GM21619 (cell line): ENCODE measurements around the gene TAF3.

Experiments
- ATAC-seq: cut with Tn5 transposase; IDR thresholded peaks from one replicate; pipeline ENCODE4 v1.9.1; 2021; ENCODE audit not compliant: unreplicated experiment

The TAF3 gene

DNA sequence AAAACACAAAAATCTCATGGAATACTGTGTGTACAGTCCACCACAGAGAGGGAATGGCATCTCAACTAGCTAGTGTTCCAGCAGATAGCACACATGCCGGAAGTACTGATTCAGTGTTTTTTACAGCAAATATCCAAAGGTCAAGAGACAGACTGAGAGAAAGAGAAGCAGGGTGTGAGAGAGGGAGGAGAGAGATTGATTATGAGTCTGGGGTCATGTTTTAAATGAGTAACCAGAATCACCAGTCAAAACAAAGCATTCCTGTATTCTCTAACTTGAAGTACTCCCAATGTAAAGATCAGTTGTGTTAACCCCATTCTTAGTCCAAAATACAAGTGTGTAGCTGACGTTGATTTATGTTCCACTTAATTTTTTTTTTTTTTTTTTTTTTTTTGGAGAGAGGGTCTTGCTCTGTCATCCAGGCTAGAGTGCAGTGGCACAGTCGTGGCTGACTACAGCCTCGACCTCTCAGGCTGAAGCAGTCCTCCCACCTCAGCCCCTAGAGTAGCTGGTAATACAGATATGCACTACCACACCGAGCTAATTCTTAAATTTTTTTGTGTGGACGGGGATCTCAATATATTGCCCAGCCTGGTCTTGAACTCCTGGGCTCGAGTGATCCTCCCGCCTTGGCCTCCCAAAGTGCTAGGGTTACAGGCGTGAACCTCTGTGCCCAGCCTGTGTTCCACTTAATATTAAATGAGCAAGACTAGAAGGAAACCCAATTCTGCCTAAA, 114.2 kb downstream of the TAF3 start:
- ATAC-seq: no peak

DNA sequence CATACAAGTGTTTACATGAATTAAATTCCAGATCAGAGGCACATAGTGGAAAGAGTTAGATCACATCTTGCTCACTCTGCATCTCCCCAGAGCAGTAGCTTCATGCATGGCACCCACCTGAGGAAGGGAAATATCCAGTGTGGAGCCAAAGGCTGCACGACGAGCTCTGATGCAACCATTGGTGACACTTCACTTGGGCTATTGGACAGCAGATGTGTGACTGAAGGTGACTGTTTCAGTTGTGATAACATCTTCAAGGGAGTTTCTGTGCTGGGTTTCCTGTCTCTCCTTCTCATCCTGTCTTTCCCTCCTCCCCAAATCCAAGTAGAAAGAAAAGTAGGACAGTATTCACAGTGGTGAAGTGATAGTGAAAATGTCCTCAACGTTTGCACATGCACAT, 115.0 kb downstream of the TAF3 start:
- ATAC-seq: no peak

DNA sequence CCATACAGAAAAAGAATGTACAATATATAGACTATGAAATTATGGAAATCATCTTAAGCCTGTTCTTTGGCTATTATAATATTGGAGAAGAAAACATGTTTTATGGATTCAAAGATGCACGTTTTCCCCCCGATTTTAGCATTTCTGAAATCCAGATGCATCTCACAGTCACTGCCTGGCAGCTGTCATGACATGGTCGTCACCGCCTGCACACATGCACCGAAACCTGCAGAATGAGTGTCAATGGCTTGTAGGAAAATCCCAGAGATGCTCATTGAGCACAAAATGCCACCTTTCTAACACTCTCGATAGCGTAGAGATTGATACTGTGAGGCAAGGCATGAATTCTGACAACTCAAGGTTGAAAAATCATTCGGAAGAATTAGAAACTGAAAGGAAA, 115.5 kb downstream of the TAF3 start:
- no peak for ATAC-seq

DNA sequence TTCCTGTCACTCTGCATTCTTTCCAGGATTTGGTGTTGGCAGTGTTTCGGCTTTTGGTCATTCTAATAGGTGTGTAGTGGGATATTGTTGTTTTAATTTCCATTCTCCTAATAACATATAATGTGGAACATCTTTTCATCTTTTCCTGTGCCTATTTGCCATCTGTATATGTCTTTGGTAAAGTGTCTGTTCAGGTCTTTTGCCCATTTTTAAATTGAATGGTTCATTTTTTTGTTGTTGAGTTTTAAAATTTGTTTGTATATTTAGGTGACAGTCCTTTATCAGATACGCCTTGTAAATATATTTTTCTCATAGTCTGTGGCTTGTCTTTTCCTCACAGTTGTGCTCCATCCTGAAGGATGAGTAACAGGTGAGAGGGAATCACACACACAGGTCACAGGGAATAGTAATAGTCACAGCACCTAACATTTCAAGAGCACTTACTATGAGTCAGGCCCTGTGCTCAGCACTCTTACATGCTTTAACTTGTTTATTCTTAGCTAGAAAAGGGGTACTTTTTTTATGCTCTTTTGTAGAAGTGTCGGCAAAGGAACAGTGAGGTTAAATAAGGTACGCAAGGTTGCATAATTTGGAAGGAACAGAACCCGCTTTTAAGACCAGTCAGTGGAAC, 119.1 kb downstream of the TAF3 start:
- ATAC-seq: no peak

DNA sequence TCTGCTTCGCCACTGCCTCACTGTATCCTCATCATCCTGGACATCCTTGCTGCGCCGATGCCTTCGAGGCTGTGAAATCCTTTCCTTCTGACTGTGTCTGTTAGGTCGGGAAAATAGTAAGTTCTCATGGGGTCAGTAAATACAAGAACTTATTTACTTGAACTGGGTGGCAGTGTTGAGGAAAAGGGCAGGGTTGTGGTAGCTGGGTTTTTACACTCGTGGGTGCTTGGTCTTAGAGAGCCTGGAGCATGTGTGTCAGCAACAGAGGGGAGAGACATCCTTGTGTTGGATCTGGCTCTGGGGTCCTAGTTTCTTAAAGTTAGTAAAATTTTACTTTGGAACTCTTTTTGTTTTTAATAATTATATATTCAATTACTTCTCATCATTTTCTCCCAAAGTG, 123.3 kb downstream of the TAF3 start:
- no peak for ATAC-seq

DNA sequence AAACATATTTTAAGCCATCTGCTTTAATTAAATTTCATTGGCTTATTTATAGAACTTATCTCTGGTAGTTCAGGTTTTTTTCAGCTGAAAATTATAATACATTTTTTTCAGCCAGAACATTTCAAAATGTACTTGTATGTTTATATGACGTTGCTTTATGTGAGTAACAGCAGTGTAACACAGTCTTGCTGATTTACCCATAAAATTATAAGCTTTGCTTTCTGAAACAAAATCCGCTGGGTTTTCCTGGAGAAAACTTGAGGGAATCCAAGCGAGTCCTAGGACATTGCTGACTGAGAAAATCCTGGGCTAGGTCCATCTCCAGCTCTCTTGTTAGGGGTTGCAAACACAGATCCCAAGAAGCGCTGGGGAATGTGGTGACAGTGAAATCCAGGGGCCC, 124.0 kb downstream of the TAF3 start:
- ATAC-seq: no peak

DNA sequence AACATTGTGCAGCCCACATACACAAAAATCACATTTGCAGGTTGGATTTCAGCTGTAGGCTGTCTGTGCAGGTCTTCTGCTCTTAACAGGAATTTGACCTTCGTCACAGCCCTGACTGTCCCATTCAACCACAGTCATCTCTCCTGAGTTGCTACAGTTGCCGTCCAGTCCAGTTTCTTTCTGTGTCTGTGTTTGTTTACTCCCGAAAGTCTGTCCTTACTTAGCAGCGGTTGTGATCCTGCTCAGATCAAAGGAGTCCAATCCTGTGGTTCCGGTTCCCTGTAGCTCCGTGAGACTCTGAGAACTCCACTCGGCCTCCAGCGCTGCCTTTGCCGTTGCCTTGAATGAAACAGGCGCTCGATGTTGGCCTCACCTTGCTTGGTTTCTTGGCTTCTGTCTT, 124.6 kb downstream of the TAF3 start:
- ATAC-seq: no peak

DNA sequence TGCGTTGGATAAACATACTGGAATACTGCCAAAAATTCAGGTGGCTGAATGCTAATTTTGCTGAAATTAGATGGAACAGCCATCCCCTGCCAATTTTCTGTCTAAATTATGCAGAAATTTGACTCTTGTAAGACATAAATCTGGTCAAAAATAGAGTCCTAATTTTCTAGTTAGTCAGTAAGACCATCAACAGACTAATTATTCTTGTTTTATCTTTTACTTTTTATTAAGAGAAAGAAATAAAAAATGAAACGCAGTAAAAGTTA, 125.8 kb downstream of the TAF3 start:
- ATAC-seq: no peak

DNA sequence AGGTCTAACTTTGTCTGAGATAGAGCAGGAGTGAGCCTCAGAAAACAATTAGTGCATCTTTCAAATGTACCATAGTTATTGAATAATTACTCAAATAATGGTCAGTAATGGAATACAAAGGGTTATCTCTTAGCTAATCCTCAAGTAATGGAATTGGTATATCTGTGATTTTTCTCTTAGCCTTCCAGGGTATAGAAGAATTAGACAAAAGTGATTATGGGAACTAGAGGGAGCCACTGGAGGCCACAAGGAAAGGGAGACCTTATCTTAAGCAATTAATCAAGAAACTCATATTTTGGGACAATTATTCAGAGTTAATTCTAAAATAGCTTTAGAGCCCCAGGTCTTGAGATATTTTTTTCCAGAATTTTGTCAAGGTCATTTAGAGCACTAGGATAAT, 126.2 kb downstream of the TAF3 start:
- ATAC-seq: no peak

DNA sequence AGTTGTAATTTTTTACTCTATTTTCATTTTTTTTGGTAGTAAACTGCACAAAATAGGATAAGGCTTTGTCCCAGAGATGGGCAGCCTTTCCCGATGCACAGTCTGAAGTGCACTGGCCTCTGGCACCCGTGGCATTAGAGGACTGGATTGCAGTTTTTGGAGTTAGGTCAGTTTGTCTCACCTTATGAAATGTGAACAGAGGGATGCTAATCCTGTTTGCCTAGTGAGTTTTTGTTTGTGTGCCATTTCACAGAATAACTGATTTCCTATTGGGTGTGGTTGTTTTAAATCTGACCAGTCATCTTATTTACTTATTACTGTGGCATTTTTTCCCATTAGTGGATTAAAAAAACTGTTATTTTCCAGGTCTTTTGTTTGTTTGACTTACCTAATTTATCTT, 126.7 kb downstream of the TAF3 start:
- no peak for ATAC-seq

DNA sequence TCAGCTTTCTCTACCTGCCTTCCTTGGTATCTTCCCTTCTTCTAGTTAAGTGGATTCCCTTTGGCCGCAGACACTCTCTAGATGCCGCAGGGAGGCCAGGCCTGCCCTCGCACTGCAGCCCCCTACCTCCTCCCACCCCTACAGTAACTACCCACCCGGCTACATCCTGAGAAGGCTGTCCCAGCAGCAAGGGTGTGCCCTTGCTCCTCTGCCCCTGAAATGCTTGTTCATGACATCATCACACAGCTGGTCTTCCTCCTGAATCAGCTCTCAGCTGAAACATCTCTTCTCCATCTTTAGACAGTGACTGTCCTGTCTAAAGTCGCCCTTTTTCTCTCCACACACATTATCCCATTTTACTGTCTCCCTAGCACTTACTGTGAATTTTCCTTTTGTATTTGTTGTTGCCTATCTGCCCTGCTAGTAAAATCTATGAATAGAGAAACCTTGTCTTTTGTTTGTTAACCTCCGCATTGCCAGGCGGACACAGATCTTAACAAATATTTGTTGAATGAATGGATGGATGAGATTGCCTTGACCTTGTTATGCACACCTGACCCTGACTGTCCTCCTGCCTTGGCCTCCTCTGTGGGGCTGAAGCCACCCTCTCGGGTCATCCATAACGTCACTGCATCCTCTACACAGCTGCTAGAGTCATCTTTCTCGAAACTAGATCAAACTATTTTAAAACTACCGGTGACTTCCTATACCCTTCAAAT, 127.3 kb downstream of the TAF3 start:
- no peak for ATAC-seq

DNA sequence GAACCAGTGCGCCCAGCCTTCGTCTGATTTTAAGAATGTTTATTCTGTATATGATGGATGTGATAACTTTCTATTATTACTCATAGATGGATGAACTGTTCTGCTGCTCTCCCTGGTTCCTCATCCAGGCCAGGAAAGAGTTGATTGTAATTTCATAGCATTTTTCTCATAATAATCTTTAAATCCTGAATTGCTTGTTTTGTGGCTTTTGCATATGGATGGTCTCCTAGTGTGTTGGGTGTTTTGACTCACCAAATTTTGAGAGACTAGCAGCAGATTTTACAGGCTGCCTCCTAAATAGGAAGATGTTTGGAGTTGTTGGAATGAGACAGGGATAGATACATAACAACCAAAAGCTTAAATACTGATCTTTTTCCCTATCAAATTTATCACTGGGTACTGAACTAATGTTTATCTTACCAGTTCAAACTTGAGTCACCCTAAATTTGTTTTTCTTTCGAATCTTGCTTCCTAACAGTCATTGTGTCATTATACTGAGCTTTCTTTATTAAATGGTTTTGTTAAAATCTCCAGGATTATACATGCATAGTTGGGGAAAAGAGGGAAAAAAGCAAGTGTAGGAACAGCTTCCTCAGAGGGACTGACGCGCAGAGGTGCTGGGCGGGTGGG, 130.2 kb downstream of the TAF3 start:
- ATAC-seq: no peak

DNA sequence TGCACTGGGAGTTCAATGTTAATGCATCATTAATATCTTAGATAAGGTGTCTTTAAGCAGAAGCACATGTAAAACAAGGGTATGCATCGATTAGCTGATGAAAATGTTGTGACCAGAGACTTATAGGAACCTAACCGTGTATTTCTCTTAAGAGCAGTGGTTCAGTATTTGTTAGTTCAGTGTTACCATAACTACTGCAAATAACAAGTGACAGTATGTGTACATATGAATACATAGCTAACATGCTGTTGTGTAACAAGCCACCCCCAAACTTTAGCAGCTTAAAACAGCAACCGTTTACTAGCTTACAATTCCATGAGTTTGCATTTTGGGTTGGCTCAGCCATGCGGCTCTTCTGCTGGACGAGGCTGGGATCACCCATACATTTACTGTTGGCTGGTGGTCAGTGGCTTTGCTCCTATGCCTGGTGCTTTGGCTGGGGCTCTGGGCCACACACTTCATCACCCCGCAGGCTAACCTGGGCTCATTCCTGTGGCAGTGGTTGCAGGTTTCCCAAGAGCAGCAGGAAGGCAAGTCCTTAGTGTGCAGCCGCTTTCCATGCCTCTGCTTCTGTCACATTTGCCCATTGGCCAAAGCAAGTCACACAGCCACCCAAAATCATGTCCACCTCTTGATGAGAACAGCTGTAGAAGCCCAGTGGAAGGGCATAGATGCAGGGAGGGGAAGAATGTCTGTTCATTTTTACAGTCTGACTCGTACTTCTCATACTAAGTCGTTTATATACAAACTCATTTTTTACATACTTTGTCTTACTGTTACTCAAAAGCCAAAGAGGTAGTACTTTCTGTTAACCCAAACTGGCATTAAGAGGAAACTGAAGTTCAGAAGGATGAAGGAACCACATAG, 132.9 kb downstream of the TAF3 start:
- no peak for ATAC-seq

DNA sequence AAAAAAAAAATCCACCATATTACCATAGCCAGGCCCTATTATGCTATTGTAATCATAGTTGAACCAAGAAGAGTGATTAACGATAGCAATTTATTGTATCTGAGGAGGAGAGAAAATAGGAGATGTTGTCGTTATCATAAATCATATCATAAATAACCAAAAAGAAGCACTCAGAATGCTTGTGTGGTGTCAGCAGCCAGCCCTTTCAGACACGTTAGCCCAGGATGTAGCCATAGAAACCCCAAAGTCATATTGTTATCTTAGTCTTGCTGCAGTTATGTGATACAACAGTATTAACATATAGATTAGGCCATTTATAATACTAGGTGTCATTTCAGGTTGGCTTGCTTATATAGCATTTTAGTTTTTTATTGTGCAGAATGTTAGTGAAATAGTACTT, 134.0 kb downstream of the TAF3 start:
- ATAC-seq: no peak

DNA sequence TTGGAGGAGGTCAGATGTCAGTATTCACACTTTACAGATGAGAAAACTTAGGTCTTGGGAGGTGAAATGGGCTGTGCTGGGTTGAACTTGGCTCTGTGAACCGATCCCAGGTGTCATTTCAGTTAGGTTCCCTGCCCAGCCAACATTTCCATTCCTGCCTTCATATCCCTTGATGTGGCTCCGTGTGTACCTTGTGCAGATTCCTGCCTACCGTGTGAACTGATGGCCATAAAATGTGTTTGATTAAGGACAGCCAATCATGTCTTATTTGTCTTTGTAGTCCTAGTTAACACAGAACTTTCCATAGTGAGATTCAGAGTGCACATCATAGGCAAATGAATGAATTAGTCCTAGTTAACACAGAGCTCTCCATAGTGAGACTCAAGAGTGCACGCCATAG, 135.1 kb downstream of the TAF3 start:
- ATAC-seq: no peak

DNA sequence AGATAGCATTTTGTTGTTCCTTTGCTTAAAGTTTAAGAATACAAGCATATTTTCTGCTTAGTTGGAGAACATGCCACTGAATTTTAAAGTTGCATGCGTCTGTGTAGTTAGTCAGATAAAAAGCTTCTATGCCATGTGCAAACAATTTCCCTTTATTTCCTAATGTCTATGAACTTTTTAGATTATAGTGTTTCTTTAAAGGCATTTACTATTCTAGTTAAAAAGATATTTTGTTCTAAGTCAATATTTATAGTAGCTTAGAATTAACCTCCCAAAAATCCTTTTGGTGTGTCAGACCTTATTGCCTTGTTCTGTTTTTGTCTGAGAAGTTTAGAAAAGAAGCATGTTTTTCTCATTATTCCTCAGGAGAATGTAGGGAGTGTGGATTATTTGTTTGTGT, 137.1 kb downstream of the TAF3 start:
- no peak for ATAC-seq

DNA sequence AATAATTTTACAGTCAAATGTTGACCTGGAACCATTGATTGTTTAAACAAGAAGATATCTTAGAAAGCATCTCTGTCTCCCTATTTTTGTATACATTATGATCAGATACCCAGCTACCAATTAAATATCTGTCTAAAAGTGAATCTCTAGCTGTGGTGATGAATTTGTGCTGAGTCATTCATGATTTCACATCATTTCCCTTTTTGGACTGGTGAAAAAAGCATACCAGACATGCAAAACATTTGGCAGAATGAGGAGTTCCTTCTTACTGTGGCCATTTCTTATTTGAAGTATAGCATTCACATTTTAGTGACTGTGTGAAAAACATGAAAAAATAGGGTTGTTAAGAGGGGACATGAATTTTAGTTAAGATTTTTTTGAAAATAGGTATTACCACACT, 138.2 kb downstream of the TAF3 start:
- peak; percentile 98 for ATAC-seq

DNA sequence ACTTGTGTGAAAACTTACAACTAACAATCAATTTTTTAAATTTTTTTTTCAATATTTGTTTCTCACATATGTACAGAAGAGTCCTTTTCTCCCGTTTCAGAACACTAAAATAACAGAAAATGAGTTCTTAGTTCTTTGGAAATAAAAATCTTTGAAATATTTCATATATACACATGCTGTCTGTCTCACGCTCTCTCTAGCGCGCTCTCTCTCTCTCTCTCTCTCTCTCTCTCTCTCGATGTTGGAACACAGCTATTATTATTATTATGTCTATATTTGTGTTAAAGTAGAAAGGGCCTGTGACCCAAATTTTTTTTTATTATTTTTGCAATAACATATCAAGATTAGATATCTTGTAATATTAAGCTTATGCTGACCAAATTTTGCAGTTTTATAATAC, 139.3 kb downstream of the TAF3 start:
- no peak for ATAC-seq

DNA sequence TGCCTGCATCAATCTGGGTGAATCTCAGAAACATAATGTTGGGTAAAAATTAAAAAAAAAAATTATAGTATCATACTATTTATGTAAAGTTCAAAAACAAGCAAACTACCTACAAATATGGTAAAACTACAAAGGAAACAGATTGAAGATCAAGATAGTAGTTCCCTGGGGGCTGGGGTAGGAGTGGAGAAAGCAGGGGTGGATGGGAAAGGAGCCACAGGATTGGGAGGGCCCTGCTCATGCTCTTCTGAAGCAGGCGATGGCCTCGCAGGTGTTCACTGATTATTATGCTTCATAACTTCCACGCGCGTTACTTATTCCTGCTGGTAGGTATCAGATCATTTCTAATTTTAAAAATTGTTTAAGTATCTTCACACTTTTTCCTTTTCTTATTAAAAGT, 140.1 kb downstream of the TAF3 start:
- ATAC-seq: no peak

DNA sequence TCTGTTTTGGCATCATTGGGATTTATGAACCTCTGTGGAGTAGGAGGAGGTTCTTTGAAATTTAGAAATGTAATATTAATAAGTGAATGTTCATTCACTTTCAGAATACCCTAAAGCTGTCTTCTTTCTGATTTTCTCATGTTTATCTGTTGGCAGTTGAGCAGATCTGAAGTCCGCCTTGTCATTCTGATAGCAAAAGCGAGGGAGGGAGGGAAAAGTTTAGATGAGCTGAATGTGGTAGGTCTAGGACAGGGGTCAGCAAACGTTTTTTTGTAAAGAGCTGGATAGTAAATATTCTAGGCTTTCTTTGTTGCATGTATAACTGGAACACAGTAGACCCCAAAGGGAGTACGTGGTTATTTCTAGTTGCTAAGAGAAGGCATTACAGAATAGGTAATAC, 141.8 kb downstream of the TAF3 start:
- ATAC-seq: no peak

DNA sequence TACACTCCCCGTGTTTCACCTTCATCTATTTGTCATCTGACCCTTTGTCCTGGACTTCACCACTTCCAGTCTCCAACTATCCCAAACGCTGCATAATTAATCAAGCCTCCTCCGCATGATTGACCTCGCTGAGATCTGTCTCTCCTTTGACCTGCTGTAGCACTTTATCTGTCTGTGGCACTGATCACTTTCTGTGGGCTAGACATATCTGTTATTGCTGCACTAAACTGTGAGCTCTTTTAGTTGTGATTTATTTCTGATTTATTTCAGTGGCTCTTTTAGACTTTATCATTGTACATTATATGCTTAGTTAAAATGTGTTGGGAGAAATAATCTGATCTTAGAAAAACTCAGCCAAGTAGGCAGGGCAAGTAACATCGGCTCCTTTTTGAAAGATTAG, 144.3 kb downstream of the TAF3 start:
- ATAC-seq: no peak
